Prostate gland (tissue), 2 donors: ENCODE data around the gene USF1. TPM values are rescaled to one million over a fixed set of nuclear protein-coding genes. Genes with fewer than 3 reads are reported as not detected.

ENCODE experiments used
- DNase-seq: peaks from one replicate; pipeline ENCODE4 v3.0.0-alpha.2; 2019; ENCODE audit warnings: low spot score
- H3K27ac ChIP-seq, 2 donors: fragments of 200-600 bp; sonication (generic); 2 replicates each; pipeline ENCODE4 v1.5.1; 2017 to 2019
- H3K27me3 ChIP-seq: fragments of 200-600 bp; sonication (generic); replicated peaks from 2 replicates; pipeline ENCODE4 v1.5.1; 2019; ENCODE audit not compliant: insufficient read depth
- H3K36me3 ChIP-seq, 2 donors: fragments of 200-600 bp; sonication (generic); 1 replicate in 1 of 2; 2 replicates in 1 of 2; pipeline versions ENCODE4 v1.5.1 to v1.8.1; 2017 to 2019
- H3K4me1 ChIP-seq: fragments of 200-600 bp; sonication (generic); replicated peaks from 2 replicates; pipeline ENCODE4 v1.5.1; 2019
- H3K4me3 ChIP-seq, 2 donors: fragments of 200-600 bp; sonication (generic); 2 replicates each; pipeline ENCODE4 v1.5.1; 2017 to 2019
- H3K9me3 ChIP-seq: fragments of 200-600 bp; sonication (generic); 2 replicates; pipeline ENCODE4 v1.5.1; 2017
- CTCF ChIP-seq, 4 experiments: fragments of 200-600 bp in 2 of 4; fragments of 450-650 bp in 2 of 4; sonication (generic) in 2 of 4; IDR thresholded peaks; 1 replicate in 3 of 4; 2 replicates in 1 of 4; pipeline ENCODE4 v1.5.1; 2016 to 2019; ENCODE audit warnings: antibody characterized with exemption in 4 of 4, mild to moderate bottlenecking in 2 of 4, moderate library complexity in 2 of 4
- POLR2A ChIP-seq: fragments of 450-650 bp; IDR thresholded peaks from one replicate; pipeline ENCODE4 v1.6.1; 2016; ENCODE audit warnings: antibody characterized with exemption, mild to moderate bottlenecking
- POLR2AphosphoS5 ChIP-seq: sonication (generic); formaldehyde crosslinking; IDR thresholded peaks from one replicate; pipeline ENCODE4 v1.6.1; 2017; ENCODE audit warnings: antibody characterized with exemption
- WGBS: methylation state at CpG from one replicate; pipeline ENCODE4 v1.1.5; 2018; 5-methylcytosine and 5-hydroxymethylcytosine counted together
- intact Hi-C: fragments of 100-400 bp; cut with DNase I; formaldehyde crosslinking; loops from one replicate; pipeline ENCODE4 v1.14.2; 2022
- total RNA-seq, 2 donors: library from RNA; depleted of rRNA; stranded (reverse); fragments of >200 nt; gene quantifications; one replicate each; pipeline ENCODE4 v1.1.0, GENCODE V29; 2016

Gene USF1
- total RNA-seq, 2 donors from 2014 or later, result 46.3 to 65.8 TPM

- no peaks in the 10 kb centered on the region for H3K9me3 ChIP-seq
- no peak overlapping the region for H3K4me3 ChIP-seq
- no peak for DNase-seq
- peaks cover 0 to 16% of the 10 kb centered on the region in 2 donors for H3K36me3 ChIP-seq
- no peaks in the 10 kb centered on the region for H3K27me3 ChIP-seq
- H3K27ac ChIP-seq, result no peak overlapping the region
- WGBS, result 52% methylated on average over 5 of the region's 5 CpGs
- intact Hi-C loops, result no loop called here
- TF ChIP-seq POLR2AphosphoS5 (no peak), CTCF (IDR thresholded peaks at IDR 0.05) (no peak), POLR2A (no peak)
- H3K4me1 ChIP-seq, result no peaks in the 10 kb centered on the region
Observed at GRCh38 chr1:161001525-161001924, 44.3 kb downstream of the USF1 start.

GRCh38 chr1:161000736-161001480 lies 44.9 kb downstream of the USF1 start:
- TF ChIP-seq POLR2AphosphoS5, result no peak
- no peak for TF ChIP-seq POLR2A
- TF ChIP-seq CTCF (IDR thresholded peaks at IDR 0.05), result no peak
- no peaks in the 10 kb centered on the region for H3K27me3 ChIP-seq
- H3K36me3 ChIP-seq, result peaks cover 0 to 16% of the 10 kb centered on the region in 2 donors
- intact Hi-C loops, result no loop called here
- no peak overlapping the region for H3K4me3 ChIP-seq
- no peak for DNase-seq
- 84% methylated on average over 11 of the region's 11 CpGs for WGBS
- no peak overlapping the region for H3K27ac ChIP-seq
- H3K9me3 ChIP-seq, result no peaks in the 10 kb centered on the region
- no peaks in the 10 kb centered on the region for H3K4me1 ChIP-seq

GRCh38 chr1:160999376-160999775 lies 46.4 kb downstream of the USF1 start:
- Histone ChIP-seq H3K36me3 (peaks cover 0 to 16% of the 10 kb centered on the region in 2 donors), H3K27me3 (no peaks in the 10 kb centered on the region), H3K4me3 (no peak overlapping the region), H3K9me3 (no peaks in the 10 kb centered on the region), H3K4me1 (no peaks in the 10 kb centered on the region), H3K27ac (no peak overlapping the region)
- intact Hi-C loops, result loop anchor here (5.0 to 10.0 kb wide), 2 partner anchors 98 to 275 kb away; partner anchors contain the start of gene KLHDC9
- no peak for TF ChIP-seq POLR2AphosphoS5
- TF ChIP-seq CTCF (IDR thresholded peaks at IDR 0.05), result no peak
- TF ChIP-seq POLR2A, result no peak
- 93% methylated on average over 5 of the region's 5 CpGs for WGBS
- no peak for DNase-seq

GRCh38 chr1:160997323-160998038 lies 48.3 kb downstream of the USF1 start:
- Histone ChIP-seq H3K4me3 (no peak overlapping the region), H3K4me1 (no peaks in the 10 kb centered on the region), H3K36me3 (peaks cover 0 to 16% of the 10 kb centered on the region in 2 donors), H3K27ac (peak overlapping the region in 1 of 2 donors; percentile 35), H3K9me3 (no peaks in the 10 kb centered on the region), H3K27me3 (no peaks in the 10 kb centered on the region)
- DNase-seq, result peak; percentile 57
- intact Hi-C loops, result loop anchor here (5.0 to 10.0 kb wide), 2 partner anchors 100 to 273 kb away; partner anchors contain the start of gene KLHDC9
- WGBS, result 83% methylated on average over 1 of the region's 1 CpG
- TF ChIP-seq POLR2A (no peak), POLR2AphosphoS5 (peak; percentile 60), CTCF (IDR thresholded peaks at IDR 0.05) (peak in 3 of 4 experiments; percentile 41 to 68 (median 68))
